B cell (primary cell): ENCODE results near the gene WFS1. TPM values are rescaled to one million over a fixed set of nuclear protein-coding genes. Genes with fewer than 3 reads are reported as not detected.

ENCODE experiments used
- ATAC-seq: fragments of 200-7000 bp; cut with Tn5 transposase; one replicate; pipeline ENCODE4 v1.10.0; 2021; ENCODE audit warnings: low read depth, mild to moderate bottlenecking, moderate number of reproducible peaks, moderate library complexity
- CTCF ChIA-PET: fragments of 350-600 bp; sonication (Branson Sonifier 250); formaldehyde crosslinking; loops from one replicate; lab custom pipeline; 2021; ENCODE audit warnings: antibody characterized with exemption, inconsistent platforms; lab: Charles Lee
- POLR2A ChIA-PET: fragments of 350-600 bp; sonication (Branson Sonifier 250); formaldehyde crosslinking; loops from one replicate; lab custom pipeline; 2021; ENCODE audit warnings: antibody characterized with exemption; lab: Charles Lee
- DNase-seq: peaks from one replicate; pipeline ENCODE4 v3.0.0; 2013
- H2AFZ ChIP-seq: 2 replicates; pipeline ENCODE4 v1.6.1; 2012; ENCODE audit warnings: mild to moderate bottlenecking, low read depth, low read length; ENCODE audit not compliant: insufficient read depth, poor library complexity, severe bottlenecking
- H3K27ac ChIP-seq, 2 donors: 1 replicate in 1 of 2; 2 replicates in 1 of 2; pipeline ENCODE4 v1.5.1; 2012 to 2013; ENCODE audit warnings: low read length in 2 of 2, mild to moderate bottlenecking in 2 of 2, moderate library complexity in 1 of 2
- H3K27me3 ChIP-seq, 4 experiments: fragments of 200-600 bp in 1 of 4; sonication (generic) in 1 of 4; replicated peaks in 1 of 4; 1 replicate in 2 of 4; 2 replicates in 2 of 4; pipeline versions ENCODE4 v1.6.1 to v1.7.0; 2013 to 2016; ENCODE audit warnings: low read length in 3 of 4, mild to moderate bottlenecking in 2 of 4, mixed read lengths in 1 of 4, moderate library complexity in 1 of 4; ENCODE audit not compliant: insufficient read depth in 4 of 4, control insufficient read depth in 3 of 4; ENCODE audit errors: control extremely low read depth in 1 of 4
- H3K36me3 ChIP-seq, 2 experiments: replicated peaks in 1 of 2; 1 replicate in 1 of 2; 2 replicates in 1 of 2; pipeline versions ENCODE4 v1.6.1 to v1.7.1; 2013; ENCODE audit warnings: low read length in 1 of 2; ENCODE audit not compliant: insufficient read depth in 2 of 2, control insufficient read depth in 1 of 2; ENCODE audit errors: control extremely low read depth in 1 of 2, extremely low read depth in 1 of 2
- H3K4me1 ChIP-seq, 2 donors: fragments of 200-600 bp in 1 of 2; sonication (generic) in 1 of 2; 1 replicate in 1 of 2; 2 replicates in 1 of 2; pipeline versions ENCODE4 v1.5.1 to v1.6.1; 2013 to 2017; ENCODE audit warnings: low read length in 2 of 2; ENCODE audit not compliant: control insufficient read depth in 2 of 2, insufficient read depth in 2 of 2
- H3K4me2 ChIP-seq: replicated peaks from 2 replicates; pipeline ENCODE3; 2012; ENCODE audit warnings: mild to moderate bottlenecking, low read depth, low read length; ENCODE audit not compliant: poor library complexity, severe bottlenecking
- H3K4me3 ChIP-seq, 5 experiments: fragments of 200-600 bp in 1 of 5; sonication (generic) in 1 of 5; 1 replicate in 3 of 5; 2 replicates in 2 of 5; pipeline versions ENCODE4 v1.5.1 to v1.7.0; 2011 to 2016; ENCODE audit warnings: low read length in 4 of 5, mild to moderate bottlenecking in 4 of 5, low read depth in 2 of 5, control low read depth in 1 of 5, moderate library complexity in 1 of 5; ENCODE audit not compliant: insufficient read depth in 1 of 5; ENCODE audit errors: control extremely low read depth in 1 of 5, extremely low read depth in 1 of 5
- H3K79me2 ChIP-seq: fragments of 200-600 bp; sonication (generic); one replicate; pipeline ENCODE4 v1.6.0; 2016; ENCODE audit warnings: low read length; ENCODE audit not compliant: control insufficient read depth, insufficient read depth
- H3K9ac ChIP-seq: fragments of 200-600 bp; sonication (generic); 2 replicates; pipeline ENCODE4 v1.6.1; 2017; ENCODE audit warnings: mild to moderate bottlenecking, low read length, moderate library complexity
- H3K9me3 ChIP-seq, 3 donors: one replicate each; pipeline versions ENCODE4 v1.6.1 to v1.7.1; 2013; ENCODE audit warnings: low read length in 2 of 3; ENCODE audit not compliant: control insufficient read depth in 2 of 3, insufficient read depth in 1 of 3; ENCODE audit errors: control extremely low read depth in 1 of 3
- H4K20me1 ChIP-seq: 2 replicates; pipeline ENCODE4 v1.6.0; 2012; ENCODE audit warnings: mild to moderate bottlenecking, low read length; ENCODE audit not compliant: insufficient read depth, control insufficient read depth, poor library complexity, severe bottlenecking
- H3K27ac Mint-ChIP-seq: one replicate; pipeline ENCODE4 v1.8.0; 2021; ENCODE audit warnings: mixed read lengths
- H3K27me3 Mint-ChIP-seq: one replicate; pipeline ENCODE4 v1.8.0; 2021; ENCODE audit warnings: mixed read lengths
- H3K4me1 Mint-ChIP-seq: one replicate; pipeline ENCODE4 v1.8.0; 2021; ENCODE audit warnings: mixed read lengths
- H3K4me3 Mint-ChIP-seq: one replicate; pipeline ENCODE4 v1.8.0; 2021; ENCODE audit warnings: mixed read lengths
- H3K9me3 Mint-ChIP-seq: one replicate; pipeline ENCODE4 v1.8.0; 2022; ENCODE audit warnings: mixed read lengths; ENCODE audit not compliant: insufficient read depth
- EZH2 ChIP-seq: IDR thresholded peaks from 2 replicates; pipeline ENCODE4 v1.6.1; 2012; ENCODE audit warnings: borderline replicate concordance, low read depth, mild to moderate bottlenecking, moderate library complexity, low read length; ENCODE audit not compliant: insufficient read depth, poor library complexity, severe bottlenecking
- WGBS: methylation state at CpG from one replicate; pipeline ENCODE4 v1.1.5; 2013; ENCODE audit warnings: missing lambda C conversion rate; ENCODE audit not compliant: insufficient coverage; 5-methylcytosine and 5-hydroxymethylcytosine counted together
- intact Hi-C: fragments of 100-400 bp; cut with micrococcal nuclease; formaldehyde crosslinking; loops from one replicate; pipeline ENCODE4 v1.10.0; 2022
- polyA plus RNA-seq: library from polyadenylated mRNA; depleted of rRNA; stranded (reverse); fragments of >200 nt; gene quantifications from 2 replicates; pipeline ENCODE4 v1.2.3, GENCODE V29; 2012
- total RNA-seq, 2 donors: library from RNA; stranded (reverse); fragments of 120-200 nt in 1 of 2; gene quantifications; 1 replicate in 1 of 2; 2 replicates in 1 of 2; pipeline versions ENCODE4 v1.2.3 to v1.2.4, GENCODE V29; 2013 to 2022
- TF ChIP-seq, protein P1 (sequence below): fragments of 200-600 bp; IDR thresholded peaks from one replicate; pipeline ENCODE4 v1.8.0; 2022; ENCODE audit warnings: antibody characterized with exemption, mild to moderate bottlenecking

The WFS1 gene
- total and polyA plus RNA-seq, 2 donors (not counting 1 experiment from before 2014, with no cell fraction given) = 5.8 to 6.7 TPM

DNA sequence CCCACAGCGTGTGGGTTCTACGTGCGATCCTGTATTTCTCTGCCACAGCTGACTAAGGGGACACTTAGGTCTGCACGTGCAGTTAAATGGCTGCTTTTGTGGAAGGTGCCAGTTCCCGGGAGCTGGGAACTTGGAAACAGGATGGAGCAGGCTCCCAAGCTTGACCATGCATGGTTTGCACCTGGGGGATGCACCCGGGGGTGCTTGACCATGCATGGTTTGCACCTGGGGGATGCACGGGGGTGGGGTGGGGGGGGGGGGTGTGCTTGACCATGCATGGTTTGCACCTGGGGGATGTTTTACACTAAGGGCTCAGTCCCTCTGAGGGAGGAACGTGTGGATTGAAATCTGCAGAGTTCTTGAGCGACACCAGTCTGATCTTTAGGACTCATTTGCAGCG, 5.7 kb downstream of the WFS1 start:
- no peak overlapping the region for H3K4me3 Mint-ChIP-seq

DNA sequence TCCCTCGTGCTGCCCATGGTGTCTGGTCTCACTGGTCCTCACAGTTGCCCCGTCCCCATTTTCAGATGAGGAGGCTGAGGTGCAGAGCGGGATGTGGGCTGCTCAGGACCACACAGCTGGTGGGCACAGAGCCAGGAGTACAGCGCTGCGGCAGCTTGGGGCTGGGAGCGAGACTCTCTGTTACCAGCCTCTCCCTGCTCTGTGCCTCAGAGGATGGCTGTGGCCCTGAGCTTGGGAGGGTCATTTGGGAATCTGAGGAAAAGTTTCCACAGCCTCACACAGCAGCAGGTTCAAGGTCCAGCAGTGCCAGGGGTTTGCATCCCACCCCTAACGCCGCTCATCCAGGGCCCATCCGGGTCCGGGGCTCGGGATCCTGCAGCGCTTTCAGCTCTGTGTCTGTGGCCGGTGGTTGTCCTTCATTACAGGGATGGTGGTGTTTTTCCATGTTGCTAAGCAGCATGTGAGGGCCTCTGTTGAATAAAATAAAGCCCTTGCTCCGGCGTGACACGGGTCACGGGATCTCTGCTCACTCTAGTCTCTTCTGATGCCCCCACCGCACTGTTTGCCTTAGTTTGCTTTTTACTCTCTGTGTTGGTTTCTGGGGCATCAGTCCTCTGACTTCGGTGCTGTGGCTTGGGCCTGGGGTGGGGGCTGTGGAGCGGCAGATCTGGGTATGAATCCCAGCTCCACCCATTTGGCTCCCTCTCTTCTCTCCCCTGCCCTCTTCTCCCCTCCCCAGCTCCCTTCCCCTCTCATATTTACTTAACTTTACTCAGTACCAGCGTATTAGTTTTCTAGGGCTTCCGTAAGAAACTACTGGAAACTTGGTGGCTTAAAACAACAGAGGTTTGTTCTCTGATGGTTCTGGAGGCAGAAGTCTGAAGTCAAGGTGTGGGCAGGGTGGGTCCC, 6.5 kb downstream of the WFS1 start:
- no peaks in the 10 kb centered on the region for H3K27me3 ChIP-seq
- H4K20me1 ChIP-seq = no peaks in the 10 kb centered on the region
- TF ChIP-seq EZH2 = no peak
- TF ChIP-seq, protein P1, sequence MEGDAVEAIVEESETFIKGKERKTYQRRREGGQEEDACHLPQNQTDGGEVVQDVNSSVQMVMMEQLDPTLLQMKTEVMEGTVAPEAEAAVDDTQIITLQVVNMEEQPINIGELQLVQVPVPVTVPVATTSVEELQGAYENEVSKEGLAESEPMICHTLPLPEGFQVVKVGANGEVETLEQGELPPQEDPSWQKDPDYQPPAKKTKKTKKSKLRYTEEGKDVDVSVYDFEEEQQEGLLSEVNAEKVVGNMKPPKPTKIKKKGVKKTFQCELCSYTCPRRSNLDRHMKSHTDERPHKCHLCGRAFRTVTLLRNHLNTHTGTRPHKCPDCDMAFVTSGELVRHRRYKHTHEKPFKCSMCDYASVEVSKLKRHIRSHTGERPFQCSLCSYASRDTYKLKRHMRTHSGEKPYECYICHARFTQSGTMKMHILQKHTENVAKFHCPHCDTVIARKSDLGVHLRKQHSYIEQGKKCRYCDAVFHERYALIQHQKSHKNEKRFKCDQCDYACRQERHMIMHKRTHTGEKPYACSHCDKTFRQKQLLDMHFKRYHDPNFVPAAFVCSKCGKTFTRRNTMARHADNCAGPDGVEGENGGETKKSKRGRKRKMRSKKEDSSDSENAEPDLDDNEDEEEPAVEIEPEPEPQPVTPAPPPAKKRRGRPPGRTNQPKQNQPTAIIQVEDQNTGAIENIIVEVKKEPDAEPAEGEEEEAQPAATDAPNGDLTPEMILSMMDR = no peak
- ATAC-seq = no peak
- H2AFZ ChIP-seq = no peak overlapping the region
- no peak overlapping the region for H3K27ac Mint-ChIP-seq
- no peaks in the 10 kb centered on the region for H3K79me2 ChIP-seq
- H3K4me3 Mint-ChIP-seq = no peak overlapping the region
- peaks cover 3% of the 10 kb centered on the region for H3K4me1 Mint-ChIP-seq
- no peaks in the 10 kb centered on the region for H3K9me3 ChIP-seq
- POLR2A ChIA-PET = no interaction called here
- H3K4me3 ChIP-seq = no peak overlapping the region
- H3K4me1 ChIP-seq = peaks cover 0 to 10% of the 10 kb centered on the region in 2 donors
- CTCF ChIA-PET = no interaction called here
- peaks cover 3% of the 10 kb centered on the region for H3K27me3 Mint-ChIP-seq
- H3K27ac ChIP-seq = no peak overlapping the region
- WGBS = 90% methylated on average over 16 of the region's 22 CpGs
- H3K9ac ChIP-seq = no peak overlapping the region
- DNase-seq = no peak
- intact Hi-C loops = no loop called here
- H3K36me3 ChIP-seq = no peaks in the 10 kb centered on the region
- no peaks in the 10 kb centered on the region for H3K9me3 Mint-ChIP-seq
- H3K4me2 ChIP-seq = no peak overlapping the region

More for the DNA sequence above, 5.7 kb downstream of the WFS1 start:
- Histone ChIP-seq H3K27me3 (no peaks in the 10 kb centered on the region), H3K27ac (no peak overlapping the region), H2AFZ (no peak overlapping the region), H3K9me3 (no peaks in the 10 kb centered on the region), H3K79me2 (no peaks in the 10 kb centered on the region), H3K36me3 (no peaks in the 10 kb centered on the region), H3K4me3 (no peak overlapping the region), H3K9ac (no peak overlapping the region), H4K20me1 (no peaks in the 10 kb centered on the region), H3K4me1 (peaks cover 0 to 16% of the 10 kb centered on the region in 2 donors), H3K4me2 (no peak overlapping the region)
- intact Hi-C loops = no loop called here
- WGBS = 57% methylated on average over 9 of the region's 10 CpGs
- ChIA-PET POLR2A (no interaction called here), CTCF (no interaction called here)
- H3K9me3 Mint-ChIP-seq = no peaks in the 10 kb centered on the region
- no peak overlapping the region for H3K27ac Mint-ChIP-seq
- DNase-seq = no peak
- ATAC-seq = no peak
- peaks cover 3% of the 10 kb centered on the region for H3K27me3 Mint-ChIP-seq
- TF ChIP-seq EZH2 = no peak
- TF ChIP-seq, protein P1 = no peak
- peaks cover 8% of the 10 kb centered on the region for H3K4me1 Mint-ChIP-seq
